Measurements from ENCODE around the gene TLK2. TPM values are rescaled to one million over a fixed set of nuclear protein-coding genes. Genes with fewer than 3 reads are reported as not detected.
"Not testable (repeated sequence)": the region's sequence is repeated elsewhere in the genome, so short reads cannot be mapped to it uniquely, and the experiment has no call there.

Gene TLK2
- total RNA-seq, 1 experiment from 2014 or later = 65.9 TPM

GRCh38 chr17:62473030-62473982 lies 5.3 kb upstream of the TLK2 start:
- H3K9me3 ChIP-seq (replicated peaks); H3K27ac ChIP-seq; H3K4me1 ChIP-seq (replicated peaks); H3K4me3 ChIP-seq; H3K27me3 ChIP-seq (replicated peaks): not testable (repeated sequence)
- DNase-seq (ENCODE audit: low read depth in 1 of 2, low spot score in 2 of 2) = peak in 1 of 2 experiments; percentile 35
- H3K36me3 ChIP-seq = peaks cover 11% of the 10 kb centered on the region

GRCh38 chr17:62477111-62477510 lies 1.5 kb upstream of the TLK2 start:
- H3K9me3 ChIP-seq (replicated peaks); DNase-seq (ENCODE audit: low read depth in 1 of 2, low spot score in 2 of 2); H3K4me3 ChIP-seq; H3K27me3 ChIP-seq (replicated peaks); H3K27ac ChIP-seq; H3K4me1 ChIP-seq (replicated peaks): not testable (repeated sequence)
- H3K36me3 ChIP-seq = peaks cover 18% of the 10 kb centered on the region

GRCh38 chr17:62477718-62478408 lies 762 bp upstream of the TLK2 start:
- H3K27ac ChIP-seq = peak overlapping the region; percentile 79
- not testable (repeated sequence) for H3K27me3 ChIP-seq (replicated peaks); H3K4me1 ChIP-seq (replicated peaks); H3K9me3 ChIP-seq (replicated peaks)
- DNase-seq (ENCODE audit: low read depth in 1 of 2, low spot score in 2 of 2) = peak in 1 of 2 experiments; percentile 49
- H3K4me3 ChIP-seq = peak overlapping the region; percentile 65
- H3K36me3 ChIP-seq = peaks cover 24% of the 10 kb centered on the region

- DNase-seq (ENCODE audit: low read depth in 1 of 2, low spot score in 2 of 2) = peak in 1 of 2 experiments; percentile 52
- not testable (repeated sequence) for H3K9me3 ChIP-seq (replicated peaks); H3K27me3 ChIP-seq (replicated peaks); H3K4me1 ChIP-seq (replicated peaks)
- Histone ChIP-seq H3K36me3 (peaks cover 28% of the 10 kb centered on the region), H3K27ac (peak overlapping the region; percentile 92), H3K4me3 (peak overlapping the region; percentile 65)
Measured at GRCh38 chr17:62478880-62479638, 434 bp downstream of the TLK2 start.

GRCh38 chr17:62479639-62480258 lies 1.1 kb downstream of the TLK2 start:
- peak; percentile 58 to 59 for DNase-seq (ENCODE audit: low read depth in 1 of 2, low spot score in 2 of 2)
- not testable (repeated sequence) for H3K9me3 ChIP-seq (replicated peaks); H3K4me1 ChIP-seq (replicated peaks); H3K27me3 ChIP-seq (replicated peaks)
- Histone ChIP-seq H3K36me3 (peaks cover 33% of the 10 kb centered on the region), H3K4me3 (peak overlapping the region; percentile 65), H3K27ac (peak overlapping the region; percentile 92)

- not testable (repeated sequence) for DNase-seq (ENCODE audit: low read depth in 1 of 2, low spot score in 2 of 2); H3K27ac ChIP-seq; H3K4me1 ChIP-seq (replicated peaks); H3K4me3 ChIP-seq; H3K27me3 ChIP-seq (replicated peaks); H3K9me3 ChIP-seq (replicated peaks)
- peaks cover 34% of the 10 kb centered on the region for H3K36me3 ChIP-seq
Measured at GRCh38 chr17:62482553-62482952, 3.9 kb downstream of the TLK2 start.

GRCh38 chr17:62490990-62491389 lies 12.4 kb downstream of the TLK2 start:
- H3K4me3 ChIP-seq; DNase-seq (ENCODE audit: low read depth in 1 of 2, low spot score in 2 of 2); H3K9me3 ChIP-seq (replicated peaks); H3K27me3 ChIP-seq (replicated peaks); H3K4me1 ChIP-seq (replicated peaks); H3K27ac ChIP-seq: not testable (repeated sequence)
- peaks cover 17% of the 10 kb centered on the region for H3K36me3 ChIP-seq

- H3K4me1 ChIP-seq (replicated peaks); H3K9me3 ChIP-seq (replicated peaks); H3K4me3 ChIP-seq; DNase-seq (ENCODE audit: low read depth in 1 of 2, low spot score in 2 of 2); H3K27me3 ChIP-seq (replicated peaks); H3K27ac ChIP-seq: not testable (repeated sequence)
- H3K36me3 ChIP-seq = peaks cover 14% of the 10 kb centered on the region
Measured at GRCh38 chr17:62493049-62493655, 14.5 kb downstream of the TLK2 start.

- not testable (repeated sequence) for H3K4me1 ChIP-seq (replicated peaks); H3K27me3 ChIP-seq (replicated peaks); DNase-seq (ENCODE audit: low read depth in 1 of 2, low spot score in 2 of 2); H3K27ac ChIP-seq; H3K9me3 ChIP-seq (replicated peaks); H3K4me3 ChIP-seq
- peaks cover 14% of the 10 kb centered on the region for H3K36me3 ChIP-seq
Measured at GRCh38 chr17:62494073-62494472, 15.4 kb downstream of the TLK2 start.

GRCh38 chr17:62496344-62496743 lies 17.7 kb downstream of the TLK2 start:
- DNase-seq (ENCODE audit: low read depth in 1 of 2, low spot score in 2 of 2); H3K4me1 ChIP-seq (replicated peaks); H3K27me3 ChIP-seq (replicated peaks); H3K27ac ChIP-seq; H3K4me3 ChIP-seq; H3K9me3 ChIP-seq (replicated peaks): not testable (repeated sequence)
- H3K36me3 ChIP-seq = peaks cover 14% of the 10 kb centered on the region

GRCh38 chr17:62498796-62499195 lies 20.2 kb downstream of the TLK2 start:
- not testable (repeated sequence) for H3K27me3 ChIP-seq (replicated peaks); H3K4me1 ChIP-seq (replicated peaks); H3K36me3 ChIP-seq; DNase-seq (ENCODE audit: low read depth in 1 of 2, low spot score in 2 of 2); H3K27ac ChIP-seq; H3K9me3 ChIP-seq (replicated peaks); H3K4me3 ChIP-seq

- H3K9me3 ChIP-seq (replicated peaks); H3K4me3 ChIP-seq; DNase-seq (ENCODE audit: low read depth in 1 of 2, low spot score in 2 of 2): not testable (repeated sequence)
Measured at GRCh38 chr17:62500463-62500862, 21.8 kb downstream of the TLK2 start.

GRCh38 chr17:62504857-62505256 lies 26.2 kb downstream of the TLK2 start:
- DNase-seq (ENCODE audit: low read depth in 1 of 2, low spot score in 2 of 2); H3K27me3 ChIP-seq (replicated peaks); H3K4me1 ChIP-seq (replicated peaks); H3K27ac ChIP-seq; H3K36me3 ChIP-seq; H3K4me3 ChIP-seq; H3K9me3 ChIP-seq (replicated peaks): not testable (repeated sequence)

More at GRCh38 chr17:62500463-62500862, 21.8 kb downstream of the TLK2 start:
- not testable (repeated sequence) for H3K27me3 ChIP-seq (replicated peaks); H3K36me3 ChIP-seq; H3K27ac ChIP-seq; H3K4me1 ChIP-seq (replicated peaks)
